ENCODE measurements around the gene MOV10L1. TPM values are rescaled to one million over a fixed set of nuclear protein-coding genes. Genes with fewer than 3 reads are reported as not detected.
A peak's percentile ranks its signal among the peaks of the same experiment; 100 is the strongest.
"Not testable (repeated sequence)": the region's sequence is repeated elsewhere in the genome, so short reads cannot be mapped to it uniquely, and the experiment has no call there.

Gene MOV10L1
- total RNA-seq, 2 donors from 2014 or later = not detected

DNA sequence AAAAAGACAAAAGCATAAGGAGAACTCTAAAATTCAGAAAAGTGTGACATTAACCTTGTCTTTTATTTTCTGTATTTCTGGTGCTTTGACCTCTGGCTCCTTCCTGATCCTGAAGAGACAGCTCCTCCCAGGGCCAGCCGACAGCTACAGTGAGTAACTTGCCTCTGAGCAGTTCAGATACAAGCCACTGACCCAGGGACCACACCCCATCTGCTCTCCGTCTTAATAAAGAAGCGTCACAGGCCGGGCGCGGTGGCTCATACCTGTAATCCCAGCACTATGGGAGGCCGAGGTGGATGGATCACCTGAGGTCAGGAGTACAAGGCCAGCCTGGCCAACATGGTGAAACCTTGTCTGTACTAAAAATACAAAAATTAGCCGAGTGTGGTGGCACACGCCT lies 11.0 kb upstream of the MOV10L1 start:
- DNase-seq (ENCODE audit: low spot score) (no peak), ATAC-seq (no peak)
- no peaks in the 10 kb centered on the region for H3K27me3 Mint-ChIP-seq
- H3K27ac Mint-ChIP-seq = no peak overlapping the region
- H3K9me3 Mint-ChIP-seq = no peaks in the 10 kb centered on the region
- H3K36me3 Mint-ChIP-seq = no peaks in the 10 kb centered on the region
- H3K4me1 Mint-ChIP-seq (ENCODE audit: low read depth in 2 of 2) = peaks cover 0 to 14% of the 10 kb centered on the region in 2 donors
- no peak overlapping the region for H3K4me3 Mint-ChIP-seq

DNA sequence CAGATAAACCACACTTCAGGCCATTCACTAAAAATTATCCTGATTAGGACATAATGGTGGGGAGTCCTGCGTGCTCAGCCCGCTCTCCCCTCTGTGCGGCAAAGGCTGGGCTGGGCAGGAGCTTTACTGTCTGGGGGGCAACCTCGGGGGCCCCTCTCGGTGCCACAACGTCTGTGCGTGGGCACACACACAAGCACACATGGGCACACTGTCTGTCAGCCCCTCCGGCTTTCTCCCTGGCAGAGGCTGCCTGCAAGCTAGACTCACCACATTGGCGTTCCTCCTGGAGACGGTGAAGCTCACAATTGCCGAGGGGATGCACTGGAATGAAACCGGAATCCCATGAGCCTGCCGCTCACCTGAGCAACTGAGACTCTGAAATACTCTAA lies 9.7 kb upstream of the MOV10L1 start:
- DNase-seq (ENCODE audit: low spot score) = no peak
- Mint-ChIP-seq H3K4me3 (no peak overlapping the region), H3K27ac (no peak overlapping the region), H3K36me3 (no peaks in the 10 kb centered on the region), H3K27me3 (no peaks in the 10 kb centered on the region), H3K9me3 (no peaks in the 10 kb centered on the region), H3K4me1 (ENCODE audit: low read depth in 2 of 2) (peaks cover 0 to 16% of the 10 kb centered on the region in 2 donors)
- no peak for ATAC-seq

DNA sequence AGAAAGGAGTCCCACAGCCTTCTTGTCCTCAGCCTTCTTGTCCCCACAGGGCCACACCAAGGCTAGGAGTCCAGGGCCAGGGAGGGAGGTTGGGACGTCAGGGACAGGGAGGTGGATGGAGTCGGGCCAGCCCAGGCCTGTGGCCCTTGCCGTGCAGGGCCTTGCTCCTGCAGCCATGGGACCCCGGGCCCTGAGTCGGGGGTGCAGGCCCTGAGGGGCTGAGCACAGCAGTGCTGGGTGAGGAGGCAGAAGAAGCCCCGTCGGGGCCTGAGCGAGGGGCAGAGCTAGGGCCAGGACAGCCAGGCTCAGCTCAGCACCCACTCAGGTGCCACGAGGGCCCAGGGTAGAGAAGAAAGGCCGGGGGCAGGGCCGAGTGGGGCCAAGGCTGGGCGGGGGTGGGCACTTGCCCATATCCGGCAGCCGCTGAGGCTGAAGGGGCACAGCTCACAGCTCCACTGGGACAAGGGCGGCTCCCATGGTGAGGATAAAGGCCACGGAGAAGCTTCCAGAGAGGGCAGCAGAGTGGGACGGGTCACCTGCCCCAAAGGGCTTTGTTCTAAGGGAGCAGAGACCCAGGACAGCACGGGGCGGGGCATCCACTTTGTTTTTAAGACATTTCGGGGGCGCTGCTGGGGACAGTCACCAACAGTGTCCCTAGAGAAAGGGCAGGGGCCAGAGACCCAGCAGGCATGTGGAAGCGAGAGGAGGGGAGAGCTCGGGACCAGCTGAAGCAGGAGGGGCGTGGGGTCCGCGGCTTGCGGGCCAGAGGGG lies 8.2 kb upstream of the MOV10L1 start:
- Mint-ChIP-seq H3K36me3 (no peaks in the 10 kb centered on the region), H3K27me3 (no peaks in the 10 kb centered on the region), H3K4me3 (no peak overlapping the region), H3K9me3 (peaks cover 1% of the 10 kb centered on the region), H3K27ac (peak overlapping the region in 1 of 2 donors; percentile 76), H3K4me1 (ENCODE audit: low read depth in 2 of 2) (peaks cover 0 to 24% of the 10 kb centered on the region in 2 donors)
- DNase-seq (ENCODE audit: low spot score) (peak; percentile 47), ATAC-seq (no peak)

DNA sequence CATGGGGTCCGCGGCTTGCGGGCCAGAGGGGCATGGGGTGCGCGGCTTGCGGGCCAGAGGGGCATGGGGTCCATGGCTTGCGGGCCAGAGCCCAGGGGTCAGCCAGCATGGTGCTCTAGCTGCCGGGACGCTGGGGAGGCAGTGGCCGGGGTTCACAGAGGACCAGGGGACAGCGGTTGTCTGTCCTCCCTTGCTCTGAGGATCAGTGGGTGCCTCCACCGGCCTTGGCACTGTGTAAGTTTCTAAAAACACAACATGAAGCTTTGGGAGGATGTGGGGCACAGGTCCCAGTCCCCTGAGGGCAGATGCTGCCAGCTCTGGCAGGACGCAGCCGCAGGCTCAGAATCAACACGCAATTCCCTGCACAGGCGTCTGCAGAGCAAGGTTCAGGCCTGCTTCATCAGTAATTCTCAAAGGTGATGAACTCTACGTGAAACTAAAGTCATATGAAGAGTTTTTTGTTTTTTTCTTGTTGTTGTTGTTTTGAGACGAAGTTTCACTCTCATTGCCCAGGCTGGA lies 7.5 kb upstream of the MOV10L1 start:
- Mint-ChIP-seq H3K27me3 (no peaks in the 10 kb centered on the region), H3K9me3 (peaks cover 7% of the 10 kb centered on the region), H3K36me3 (peaks cover 5% of the 10 kb centered on the region), H3K27ac (peak overlapping the region in 1 of 2 donors; percentile 73), H3K4me3 (no peak overlapping the region), H3K4me1 (ENCODE audit: low read depth in 2 of 2) (peaks cover 0 to 31% of the 10 kb centered on the region in 2 donors)
- ATAC-seq (no peak), DNase-seq (ENCODE audit: low spot score) (peak; percentile 55)

DNA sequence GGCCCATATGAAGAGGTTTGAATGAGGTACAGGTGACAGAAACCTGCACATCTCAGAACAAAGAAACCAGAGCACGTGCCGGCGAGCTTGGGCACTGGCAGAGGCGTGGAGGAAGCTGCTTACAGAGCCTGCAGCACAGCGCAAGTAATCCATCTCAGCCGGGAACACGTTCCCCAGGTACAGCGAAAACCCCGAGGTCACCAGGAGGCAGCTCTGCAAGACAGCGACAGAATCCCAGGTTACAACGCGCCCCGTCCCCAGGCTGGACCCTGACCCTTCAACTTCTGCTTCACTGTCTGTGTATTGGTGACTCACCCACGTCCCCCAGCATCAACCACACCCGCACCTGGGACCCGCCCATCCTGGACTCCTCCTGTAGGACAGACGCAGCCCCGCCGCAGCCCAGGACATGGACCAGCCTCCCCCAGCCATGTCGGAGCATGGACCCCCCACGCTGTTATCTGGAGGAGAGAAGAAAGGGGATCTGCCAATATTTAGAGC lies 6.8 kb upstream of the MOV10L1 start:
- Mint-ChIP-seq H3K4me1 (ENCODE audit: low read depth in 2 of 2) (peaks cover 0 to 34% of the 10 kb centered on the region in 2 donors), H3K36me3 (peaks cover 7% of the 10 kb centered on the region), H3K27me3 (no peaks in the 10 kb centered on the region), H3K27ac (peak overlapping the region in 1 of 2 donors; percentile 73), H3K4me3 (peak overlapping the region; percentile 3), H3K9me3 (peaks cover 8% of the 10 kb centered on the region)
- ATAC-seq (no peak), DNase-seq (ENCODE audit: low spot score) (peak; percentile 53)

DNA sequence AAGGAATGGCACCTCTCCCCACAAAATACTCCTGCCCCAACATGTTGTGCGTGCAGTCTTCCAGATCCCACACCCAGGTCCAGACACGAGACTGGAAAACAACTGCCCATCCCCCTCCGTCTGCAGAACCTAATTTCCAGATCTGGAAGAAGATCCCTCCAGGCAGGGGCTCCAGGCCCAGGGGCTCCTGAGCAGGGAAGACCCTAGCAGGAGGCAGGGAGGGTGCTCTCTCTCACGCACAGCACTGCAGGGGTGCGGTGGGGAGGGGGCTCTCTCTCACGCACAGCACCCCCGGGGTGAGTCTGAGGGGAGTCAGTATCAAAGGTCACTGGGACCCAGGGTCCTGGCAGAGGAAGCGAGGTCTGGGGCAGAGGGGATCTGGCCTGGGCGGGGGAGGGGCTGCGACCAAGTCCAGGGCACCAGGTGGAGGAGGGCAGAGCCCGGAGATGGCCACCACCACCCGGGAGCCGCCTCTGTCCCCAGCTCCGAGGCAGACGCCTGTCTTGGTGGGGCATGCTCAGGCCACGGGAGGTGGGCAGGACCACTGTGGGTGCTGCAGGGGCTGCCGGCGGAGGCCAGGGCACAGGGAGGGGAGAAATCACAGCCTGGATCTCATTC lies 6.2 kb upstream of the MOV10L1 start:
- Mint-ChIP-seq H3K36me3 (peaks cover 7% of the 10 kb centered on the region), H3K9me3 (peaks cover 8% of the 10 kb centered on the region), H3K4me3 (peak overlapping the region; percentile 3), H3K4me1 (ENCODE audit: low read depth in 2 of 2) (peaks cover 0 to 34% of the 10 kb centered on the region in 2 donors), H3K27me3 (no peaks in the 10 kb centered on the region), H3K27ac (peak overlapping the region in 1 of 2 donors; percentile 73)
- no peak for ATAC-seq
- DNase-seq (ENCODE audit: low spot score) = peak; percentile 53

DNA sequence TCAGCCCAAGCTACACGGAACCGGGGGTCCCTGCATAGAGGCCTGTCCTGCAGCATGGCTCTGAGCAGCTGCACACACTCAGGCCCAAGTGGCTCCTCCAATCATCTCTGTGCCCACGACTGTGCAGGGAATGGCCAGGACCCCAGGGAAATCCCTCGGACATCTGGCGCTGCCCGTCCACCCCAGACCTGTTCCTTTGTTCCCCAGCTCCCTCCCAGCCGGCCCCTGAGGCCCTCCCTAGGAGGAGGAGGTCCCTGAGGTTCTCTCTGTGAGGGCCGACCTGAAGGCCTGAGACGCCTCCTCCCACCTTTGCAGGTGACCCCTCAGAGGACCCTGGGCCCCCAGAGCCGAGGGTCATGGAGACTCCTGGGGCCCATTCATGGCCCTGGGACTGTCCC lies 5.7 kb upstream of the MOV10L1 start:
- Mint-ChIP-seq H3K4me3 (peak overlapping the region; percentile 10), H3K36me3 (peaks cover 7% of the 10 kb centered on the region), H3K27me3 (no peaks in the 10 kb centered on the region), H3K27ac (no peak overlapping the region), H3K9me3 (peaks cover 8% of the 10 kb centered on the region), H3K4me1 (ENCODE audit: low read depth in 2 of 2) (peaks cover 0 to 34% of the 10 kb centered on the region in 2 donors)
- ATAC-seq (no peak), DNase-seq (ENCODE audit: low spot score) (peak; percentile 40)

DNA sequence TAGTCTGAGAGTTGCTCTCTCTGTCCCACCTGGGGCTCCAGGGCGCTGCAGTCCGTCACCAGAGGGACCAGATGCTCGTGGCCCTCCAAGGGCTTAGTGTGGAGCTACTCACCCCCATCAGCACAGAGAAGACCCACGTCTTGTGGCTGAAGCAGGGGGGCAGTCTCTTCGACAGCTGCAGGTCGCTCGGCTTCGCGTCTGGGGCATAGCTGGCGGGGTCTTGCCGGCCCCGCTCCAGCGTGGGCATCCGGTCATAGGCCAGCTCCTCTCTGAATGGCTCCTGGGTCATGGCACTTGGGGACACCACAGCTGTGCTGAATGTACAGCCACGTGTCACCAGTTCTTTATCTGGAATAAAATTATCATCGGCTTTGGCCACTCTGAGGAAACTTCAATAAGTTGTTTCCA lies 5.2 kb upstream of the MOV10L1 start:
- DNase-seq (ENCODE audit: low spot score) (peak; percentile 61), ATAC-seq (peak; percentile 51 to 58)
- Mint-ChIP-seq H3K4me3 (no peak overlapping the region), H3K9me3 (peaks cover 8% of the 10 kb centered on the region), H3K36me3 (peaks cover 7% of the 10 kb centered on the region), H3K27me3 (no peaks in the 10 kb centered on the region), H3K4me1 (ENCODE audit: low read depth in 2 of 2) (peaks cover 0 to 39% of the 10 kb centered on the region in 2 donors), H3K27ac (no peak overlapping the region)

DNA sequence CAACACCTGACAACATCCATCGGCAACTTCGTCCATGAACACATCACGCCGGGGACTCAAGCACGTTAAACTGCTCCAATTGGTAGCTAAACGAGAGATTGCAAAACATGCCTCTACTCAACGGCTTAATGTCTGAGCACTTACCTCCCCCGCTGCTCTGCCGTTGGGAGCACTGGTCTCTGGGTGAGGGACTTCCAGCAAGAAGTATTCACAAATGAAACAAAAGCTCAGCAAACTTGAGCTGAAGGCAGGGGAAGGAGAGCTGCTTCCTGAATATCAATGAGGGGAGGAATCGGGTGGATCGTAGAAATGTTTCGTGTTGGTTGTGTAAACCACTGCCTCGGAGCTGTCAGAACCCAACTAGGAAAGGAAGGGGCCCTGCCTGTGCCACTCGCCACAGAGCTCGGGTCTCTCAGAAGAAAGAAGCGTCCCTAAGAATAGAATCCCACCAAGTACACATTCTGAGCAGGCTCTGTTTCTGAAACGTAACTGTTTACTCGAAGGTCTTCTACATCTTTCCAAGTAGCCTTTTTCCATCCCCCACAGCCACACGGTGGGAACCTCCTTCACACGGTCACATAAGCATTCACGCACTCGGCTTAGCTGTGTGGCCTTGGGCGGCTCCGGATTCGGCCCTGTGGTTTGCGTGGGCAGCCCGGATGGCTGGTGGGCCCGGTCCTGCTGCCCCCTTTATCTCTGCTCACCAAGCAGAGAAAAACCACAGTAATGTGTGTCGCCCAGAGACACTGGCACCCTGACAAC lies 4.4 kb upstream of the MOV10L1 start, which contains the start of gene MLC1:
Gene MLC1 (minus strand): TSS at position 216 of the 762 bp plus-strand sequence. CDS start 524 bp downstream, outside the sequence.
- peaks cover 7% of the 10 kb centered on the region for H3K36me3 Mint-ChIP-seq
- peak; percentile 72 for DNase-seq (ENCODE audit: low spot score)
- no peaks in the 10 kb centered on the region for H3K27me3 Mint-ChIP-seq
- ATAC-seq = no peak
- peak within 1 kb of the TSS; percentile 10 for H3K4me3 Mint-ChIP-seq
- H3K4me1 Mint-ChIP-seq (ENCODE audit: low read depth in 2 of 2) = peaks cover 0 to 40% of the 10 kb centered on the region in 2 donors
- H3K9me3 Mint-ChIP-seq = peaks cover 8% of the 10 kb centered on the region
- no peak within 1 kb of the TSS for H3K27ac Mint-ChIP-seq

DNA sequence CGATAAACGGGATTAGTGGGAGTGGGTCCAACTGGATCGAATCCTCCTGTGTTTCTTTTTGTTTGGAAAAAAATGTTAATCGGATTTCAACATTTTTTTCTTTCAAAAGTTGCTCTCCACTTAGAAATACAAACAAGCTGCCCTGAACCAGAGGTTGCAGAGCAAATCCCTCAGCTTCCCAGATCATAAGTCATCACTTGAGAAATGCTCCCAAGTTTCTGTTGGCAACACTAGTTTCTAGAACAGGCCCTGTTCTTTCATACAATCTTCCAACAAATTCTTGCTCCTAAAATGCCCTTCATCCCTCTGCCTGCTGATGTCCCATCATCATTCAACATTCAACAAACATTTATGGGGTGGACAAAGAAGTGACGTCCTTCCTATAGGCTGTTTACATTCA lies 3.3 kb upstream of the MOV10L1 start:
- Mint-ChIP-seq H3K27me3 (no peaks in the 10 kb centered on the region), H3K4me1 (ENCODE audit: low read depth in 2 of 2) (peaks cover 0 to 37% of the 10 kb centered on the region in 2 donors), H3K4me3 (no peak overlapping the region), H3K36me3 (peaks cover 7% of the 10 kb centered on the region), H3K27ac (no peak overlapping the region), H3K9me3 (peaks cover 8% of the 10 kb centered on the region)
- ATAC-seq (no peak), DNase-seq (ENCODE audit: low spot score) (no peak)

DNA sequence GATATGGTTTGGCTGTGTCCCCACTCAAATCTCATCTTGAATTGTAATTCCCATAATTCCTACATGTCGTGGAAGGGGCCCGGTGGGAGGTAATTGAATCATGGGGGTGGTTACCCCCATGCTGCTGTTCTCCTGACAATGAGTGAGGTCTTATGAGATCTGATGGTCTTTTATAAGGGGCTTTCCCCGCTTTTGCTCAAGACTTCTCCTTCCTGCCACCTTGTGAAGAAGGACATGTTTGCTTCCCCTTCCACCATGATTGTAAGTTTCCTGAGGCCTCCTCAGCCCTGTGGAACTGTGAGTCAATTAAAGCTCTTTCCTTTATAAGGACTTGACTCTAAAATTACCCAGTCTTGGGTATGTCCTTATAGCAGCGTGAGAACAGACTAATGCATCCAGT lies 2.8 kb upstream of the MOV10L1 start:
- DNase-seq (ENCODE audit: low spot score); H3K36me3 Mint-ChIP-seq; H3K9me3 Mint-ChIP-seq; H3K27me3 Mint-ChIP-seq; ATAC-seq; H3K4me3 Mint-ChIP-seq; H3K27ac Mint-ChIP-seq: not testable (repeated sequence)
- H3K4me1 Mint-ChIP-seq (ENCODE audit: low read depth in 2 of 2) = peaks cover 0 to 37% of the 10 kb centered on the region in 2 donors

DNA sequence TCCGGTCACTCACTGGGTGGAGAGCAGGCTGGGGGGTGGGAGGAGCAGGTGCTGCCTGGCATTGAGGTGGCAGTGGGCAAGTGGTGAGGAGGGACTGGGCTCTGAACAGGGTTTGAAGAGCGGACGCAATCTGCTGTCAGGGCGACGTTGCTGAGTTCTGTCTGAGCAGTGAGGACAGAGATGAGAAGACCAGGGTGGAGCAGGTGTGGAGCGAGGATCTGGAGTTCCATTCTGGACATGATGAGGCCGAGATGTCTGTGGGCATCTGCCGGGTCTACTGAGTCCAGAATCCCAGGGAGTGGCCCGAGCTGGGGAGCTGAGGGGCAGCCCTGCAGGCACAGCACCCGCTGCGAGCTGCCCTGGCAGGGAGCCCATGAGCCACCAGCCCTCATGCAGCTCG lies 2.2 kb upstream of the MOV10L1 start:
- DNase-seq (ENCODE audit: low spot score) = no peak
- Mint-ChIP-seq H3K27me3 (no peaks in the 10 kb centered on the region), H3K9me3 (peaks cover 8% of the 10 kb centered on the region), H3K27ac (no peak overlapping the region), H3K36me3 (peaks cover 7% of the 10 kb centered on the region), H3K4me3 (no peak overlapping the region), H3K4me1 (ENCODE audit: low read depth in 2 of 2) (peaks cover 0 to 37% of the 10 kb centered on the region in 2 donors)
- ATAC-seq = no peak

DNA sequence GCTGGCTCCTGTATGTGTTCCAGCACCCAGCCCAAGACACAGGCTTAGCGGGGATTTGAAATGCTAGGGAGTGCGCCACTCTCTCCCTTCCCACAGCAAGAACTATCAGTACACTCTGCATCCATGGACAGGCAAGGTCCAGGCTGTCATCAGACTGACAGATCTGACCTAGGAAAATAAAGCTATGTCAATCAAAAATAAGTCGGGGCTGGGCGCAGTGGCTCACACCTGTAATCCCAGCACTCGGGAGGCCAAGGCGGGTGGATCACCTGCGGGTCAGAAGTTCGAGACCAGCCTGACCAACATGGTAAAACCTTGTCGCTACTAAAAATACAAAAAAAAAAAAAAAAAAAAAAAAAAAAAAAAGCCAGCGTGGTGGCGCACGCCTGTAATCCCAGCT lies 1.7 kb upstream of the MOV10L1 start:
- Mint-ChIP-seq H3K4me3 (no peak overlapping the region), H3K27ac (no peak overlapping the region), H3K36me3 (peaks cover 7% of the 10 kb centered on the region), H3K27me3 (no peaks in the 10 kb centered on the region), H3K4me1 (ENCODE audit: low read depth in 2 of 2) (peaks cover 0 to 33% of the 10 kb centered on the region in 2 donors), H3K9me3 (peaks cover 8% of the 10 kb centered on the region)
- DNase-seq (ENCODE audit: low spot score) = no peak
- ATAC-seq = no peak

Data from natural killer cell treated with Interleukin-12 subunit alpha and Interleukin-12 subunit beta and Interleukin-15 and Interleukin-18, amount 100 ng/mL, for 72 hours (primary cell).